Suppressor macrophage (primary cell): Measurements from ENCODE around the gene C6orf52.
"Not testable (repeated sequence)": the region's sequence is repeated elsewhere in the genome, so short reads cannot be mapped to it uniquely, and the experiment has no call there.

ENCODE experiments used
- DNase-seq, 4 experiments: peaks; one replicate each; pipeline ENCODE4 v3.0.0-alpha.2; 2020 to 2022
- total RNA-seq, 17 experiments: gene quantifications; one replicate each; lab custom pipeline; 2026; ENCODE audit warnings: mixed read lengths in 6 of 17, inconsistent platforms in 3 of 17; lab: John Stamatoyannopoulos, UW

Gene C6orf52
- total RNA-seq: 0 to 0.99 (median 0.25) reads per million in 17 experiments

DNA sequence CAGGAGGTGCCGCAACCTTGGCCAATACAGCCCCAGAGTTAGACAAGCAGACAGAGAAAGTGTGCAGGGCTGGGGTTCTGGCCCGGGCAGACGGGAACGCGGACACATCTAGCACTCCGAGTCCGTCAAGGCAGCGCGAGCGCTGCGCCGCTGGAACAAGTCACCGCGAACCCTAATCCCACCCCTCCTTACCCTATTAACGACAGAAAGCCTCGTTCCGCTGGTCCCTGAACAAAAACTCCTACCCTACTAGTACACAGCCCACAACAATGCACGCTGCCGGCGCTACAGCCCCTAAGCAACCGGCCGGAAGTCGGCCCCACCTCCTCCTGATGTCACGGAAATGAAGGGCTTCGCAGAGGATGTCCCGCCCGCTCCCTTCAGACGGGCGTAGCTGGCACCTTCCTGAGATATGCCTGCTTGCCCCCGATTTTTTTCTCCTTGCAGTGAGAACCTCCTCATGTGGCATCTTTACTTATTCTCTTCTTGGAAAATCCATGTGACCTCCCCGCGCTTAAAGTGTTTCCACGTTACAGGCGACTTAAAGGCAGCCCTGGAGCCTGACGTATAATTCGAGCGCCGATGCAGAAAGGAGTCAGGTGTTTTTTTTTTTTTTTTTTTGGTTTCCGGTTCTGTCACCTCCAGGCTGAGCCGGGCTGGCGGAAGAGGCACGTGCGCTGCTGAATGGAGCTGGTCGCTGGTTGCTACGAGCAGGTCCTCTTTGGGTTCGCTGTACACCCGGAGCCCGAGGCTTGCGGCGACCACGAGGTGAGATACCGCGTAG is at the start of gene C6orf52, which contains the start of gene PAK1IP1:
Gene C6orf52, minus strand, starts transcription at position 315 of the 784 bp plus-strand sequence. CDS start 7,066 bp downstream, outside the sequence.
Gene PAK1IP1, plus strand, starts transcription at position 671 of the 784 bp plus-strand sequence. Its CDS starts 14 bp downstream, at position 685.
- peak; percentile 95 to 97 (median 96) for DNase-seq

DNA sequence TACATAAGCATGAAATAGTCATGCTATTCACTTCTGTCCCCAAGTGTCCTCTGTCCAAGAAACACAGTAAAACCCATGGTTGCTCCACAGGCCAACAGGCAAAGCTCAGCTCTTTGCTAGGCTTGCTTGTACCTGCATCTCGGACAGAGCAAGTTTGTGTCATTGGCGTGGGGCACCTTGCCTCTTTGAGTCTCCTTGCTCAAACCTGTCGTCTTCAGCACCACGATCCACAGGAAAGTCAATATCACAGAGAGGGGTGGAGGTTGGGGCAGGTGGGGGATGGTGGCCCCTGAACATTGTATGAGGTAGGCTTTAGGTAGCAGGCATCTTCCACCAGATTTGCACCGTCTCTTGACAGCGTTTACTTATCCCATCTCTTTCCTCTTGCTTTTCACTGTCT is 49.1 kb upstream of the C6orf52 start:
- DNase-seq: no peak

DNA sequence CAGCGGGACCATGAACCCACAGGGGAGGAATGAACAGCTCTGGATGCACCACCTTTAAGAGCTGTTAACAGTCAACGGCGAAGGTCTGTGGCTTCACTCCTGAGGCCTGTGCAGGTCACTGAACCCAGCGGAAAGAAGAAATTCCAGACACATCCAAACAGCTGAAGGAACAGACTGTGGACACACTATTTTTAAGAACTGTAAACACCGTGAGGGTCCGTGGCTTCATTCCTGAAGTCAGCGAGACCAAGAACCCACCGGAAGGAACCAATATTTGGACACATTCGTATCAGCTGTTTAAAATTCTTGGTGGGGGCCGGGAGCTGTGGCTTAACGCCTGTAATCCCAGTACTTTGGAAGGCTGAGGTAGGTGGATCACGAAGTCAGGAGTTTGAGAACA is 47.8 kb upstream of the C6orf52 start:
- no peak for DNase-seq

DNA sequence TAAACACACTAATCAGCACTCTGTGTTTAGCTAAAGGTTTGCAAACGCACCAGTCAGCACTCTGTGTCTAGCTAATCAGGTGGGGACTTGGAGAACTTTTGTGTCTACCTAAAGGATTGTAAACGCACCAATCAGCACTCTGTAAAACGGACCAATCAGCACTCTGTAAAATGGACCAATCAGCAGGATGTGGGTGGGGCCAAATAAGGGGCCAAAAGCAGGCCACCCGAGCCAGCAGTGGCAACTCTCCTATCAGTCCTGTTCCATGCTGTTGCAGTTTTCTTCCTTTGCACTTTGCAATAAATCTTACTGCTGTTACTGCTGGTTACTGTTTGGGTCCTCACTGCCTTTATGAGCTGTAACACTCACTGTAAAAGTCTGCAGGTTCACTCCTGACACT is 47.2 kb upstream of the C6orf52 start:
- DNase-seq: not testable (repeated sequence)

DNA sequence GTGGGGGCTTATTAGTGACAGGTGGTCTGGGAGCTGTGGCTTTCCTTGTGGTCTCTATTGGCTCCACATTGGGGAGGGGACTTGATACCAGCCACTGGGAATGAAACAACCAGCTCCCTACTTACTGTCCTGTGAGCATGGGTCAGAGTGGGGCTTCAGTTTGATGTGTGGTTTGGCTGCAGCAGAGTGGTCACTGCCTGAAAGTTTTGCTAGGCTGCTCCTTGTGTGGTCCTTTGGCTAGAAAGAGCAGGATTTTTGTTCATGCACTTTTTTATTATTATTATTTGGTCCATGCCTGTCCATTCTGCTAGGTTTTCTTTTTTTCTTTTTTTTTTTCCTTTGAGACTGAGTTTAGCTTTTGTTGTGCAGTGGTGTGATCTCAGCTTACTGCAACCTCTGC is 45.6 kb upstream of the C6orf52 start:
- no peak for DNase-seq

DNA sequence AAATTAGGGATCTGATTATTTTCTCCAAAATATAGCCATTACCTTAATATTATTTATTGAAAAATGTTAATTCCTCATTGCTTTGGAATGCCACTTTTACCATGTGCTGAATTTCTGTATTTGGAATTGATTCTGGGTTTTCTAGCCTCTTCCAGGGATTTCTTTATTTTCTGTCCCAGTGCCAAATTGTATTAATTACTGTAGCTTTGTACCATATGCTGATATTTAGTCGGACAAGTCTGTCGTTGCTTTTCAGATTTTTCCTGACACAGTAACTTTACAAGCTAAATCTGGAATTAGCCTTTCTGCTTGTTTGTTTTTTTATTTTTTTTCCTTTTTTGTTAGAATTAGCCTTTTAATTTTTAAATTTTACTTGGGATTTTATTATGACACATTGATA is 42.3 kb upstream of the C6orf52 start:
- DNase-seq: no peak

DNA sequence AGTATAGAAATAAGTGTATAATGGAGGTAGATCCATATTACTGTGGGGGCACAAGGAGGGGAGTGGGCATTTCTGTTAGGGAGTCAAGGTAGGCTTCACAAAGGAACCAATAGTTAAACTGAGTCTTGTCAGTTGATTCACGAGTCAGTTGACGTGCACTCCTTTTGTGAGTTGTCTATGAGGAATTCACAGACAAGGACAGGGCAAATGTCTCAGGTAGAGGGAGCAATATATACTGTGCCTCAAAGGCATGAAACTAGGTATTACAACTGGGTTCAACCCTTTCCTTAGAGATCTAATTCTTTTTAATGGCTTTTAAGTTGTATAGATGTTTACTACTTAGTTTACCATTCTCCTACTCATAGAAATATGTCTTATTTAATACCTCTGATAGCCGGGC is 39.4 kb upstream of the C6orf52 start:
- DNase-seq: no peak

DNA sequence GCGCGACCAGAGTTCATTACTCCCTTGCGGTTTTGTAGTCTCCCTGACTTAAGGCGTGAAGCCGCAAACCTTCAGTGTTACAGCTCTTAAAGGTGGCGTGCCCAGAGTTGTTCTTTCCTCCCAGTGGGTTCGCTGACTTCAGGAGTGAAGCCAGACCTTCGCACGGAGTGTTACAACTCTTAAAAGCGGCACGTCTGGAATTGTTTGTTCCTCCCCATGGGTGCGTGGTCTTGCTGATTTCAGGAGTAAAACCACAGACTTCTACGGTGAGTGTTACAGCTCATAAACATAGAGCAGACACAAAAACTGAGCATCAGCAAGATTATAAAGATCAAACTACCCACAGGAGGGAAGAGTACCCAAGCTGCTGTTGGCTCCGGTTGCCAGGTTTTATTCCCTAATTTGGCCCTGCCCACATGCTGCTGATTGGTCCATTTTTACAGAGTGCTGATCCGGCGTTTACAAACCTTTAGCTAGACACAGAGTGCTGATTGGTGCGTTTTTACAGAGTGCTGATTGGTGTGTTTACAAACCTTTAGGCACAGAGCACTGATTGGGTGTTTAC is 38.8 kb upstream of the C6orf52 start:
- DNase-seq: no peak

DNA sequence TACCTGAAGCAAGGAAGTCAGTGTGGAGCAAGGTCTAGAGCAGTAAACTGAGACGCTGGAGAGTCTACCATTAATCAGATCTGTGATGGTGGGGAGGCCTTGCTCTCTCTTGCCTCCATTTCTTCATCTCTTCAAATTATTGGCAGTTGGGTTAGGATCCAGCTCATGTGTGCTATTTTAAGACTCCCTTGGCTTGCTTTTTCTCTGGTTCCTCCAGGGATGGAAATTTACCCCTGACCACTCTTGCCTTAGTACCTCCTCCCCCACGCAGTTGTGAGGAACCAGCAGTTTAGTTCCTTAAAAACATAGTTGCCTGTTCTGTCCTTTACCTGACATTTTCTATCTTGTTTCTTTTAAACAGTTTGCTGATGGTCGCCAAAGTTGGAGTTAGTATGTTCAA is 35.8 kb upstream of the C6orf52 start:
- peak; percentile 22 to 64 (median 60) for DNase-seq

DNA sequence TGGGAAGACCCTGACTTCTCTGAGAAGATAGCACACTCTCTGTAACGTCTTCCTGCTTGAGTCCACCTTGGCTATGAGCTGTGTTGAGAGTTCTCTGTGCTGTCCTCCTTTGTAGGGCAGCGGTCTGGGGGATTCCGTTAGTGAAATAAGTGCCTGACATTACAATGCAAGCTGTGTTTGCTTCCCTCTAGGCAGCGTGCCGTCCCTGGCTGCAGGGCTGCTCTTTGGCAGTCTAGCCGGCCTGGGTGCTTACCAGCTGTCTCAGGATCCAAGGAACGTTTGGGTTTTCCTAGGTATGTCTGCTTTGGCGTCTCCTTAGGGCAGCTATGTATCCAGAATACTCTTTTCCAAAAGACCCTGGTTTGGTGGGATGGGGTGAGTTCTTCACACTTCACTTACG is 31.3 kb upstream of the C6orf52 start:
- no peak for DNase-seq

DNA sequence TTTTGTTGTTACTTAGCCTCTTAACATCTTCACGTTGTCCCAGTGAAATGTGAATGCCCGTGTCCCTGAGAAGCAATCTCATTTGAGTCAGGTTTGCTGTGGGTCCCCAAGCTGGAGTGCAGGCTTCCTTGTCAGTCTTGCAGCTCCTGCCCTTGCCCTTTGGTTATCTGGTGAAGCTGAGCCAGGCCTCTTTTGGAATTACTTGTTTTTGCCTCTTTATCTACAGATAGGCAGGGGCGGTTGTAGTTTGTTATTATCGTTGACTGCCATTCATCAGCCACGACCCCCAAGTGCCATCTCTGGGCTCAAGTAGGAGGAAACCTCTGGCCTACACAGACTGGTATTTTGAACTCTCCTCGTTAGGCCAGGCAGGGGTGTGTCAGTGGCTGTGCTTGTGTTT is 30.6 kb upstream of the C6orf52 start:
- DNase-seq: no peak

DNA sequence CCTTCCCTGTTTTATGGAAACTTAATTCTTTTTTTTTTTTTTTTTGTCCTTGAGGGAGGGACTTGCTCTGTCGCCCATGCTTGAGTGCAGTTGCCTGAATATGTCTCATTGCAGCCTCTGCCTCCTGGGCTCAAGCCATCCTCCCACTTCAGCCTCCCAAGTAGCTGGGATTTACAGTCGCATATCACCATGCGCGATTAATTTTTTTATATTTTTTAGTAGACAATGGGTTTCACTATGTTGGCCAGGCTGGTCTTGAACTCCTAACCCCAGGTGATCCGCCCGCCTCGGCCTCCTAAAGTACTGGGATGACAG is 29.1 kb upstream of the C6orf52 start:
- DNase-seq: no peak

DNA sequence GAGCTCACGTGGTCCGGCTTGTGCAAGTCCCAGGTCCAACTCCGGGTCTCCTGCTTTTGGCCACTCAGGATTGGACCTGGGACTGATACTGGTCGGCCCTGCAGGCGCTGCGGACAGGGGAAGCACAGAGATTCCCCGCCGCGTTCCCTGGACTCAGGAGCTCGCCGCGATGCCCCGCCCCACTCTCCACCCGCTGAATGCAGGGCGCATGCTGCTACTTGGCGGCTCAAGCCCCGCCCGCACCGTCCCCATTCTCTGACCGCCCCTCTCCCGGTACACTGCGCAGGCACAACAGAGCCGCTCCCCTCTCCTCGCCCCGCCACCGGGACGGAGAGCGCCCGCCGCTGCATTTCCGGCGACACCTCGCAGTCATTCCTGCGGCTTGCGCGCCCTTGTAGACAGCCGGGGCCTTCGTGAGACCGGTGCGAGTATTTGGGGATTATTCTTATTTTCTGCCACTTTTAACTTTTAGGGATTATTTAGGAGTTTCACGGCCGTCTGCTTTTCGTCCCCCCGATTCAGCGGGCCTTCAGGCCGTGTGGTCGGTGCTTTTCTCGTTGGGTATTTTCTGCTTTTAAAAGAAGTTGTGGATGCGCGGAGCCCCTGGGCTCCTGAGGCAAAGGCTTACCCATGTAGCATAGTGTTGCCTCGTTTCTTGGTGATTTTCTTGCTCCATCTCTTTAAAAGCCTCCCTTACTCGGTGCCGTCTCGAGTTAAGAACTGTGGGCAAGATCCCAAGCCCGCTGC is 28.6 kb upstream of the C6orf52 start, which contains the start of gene TMEM14C:
Gene TMEM14C, plus strand, starts transcription at position 251 of the 747 bp plus-strand sequence. CDS start 1,544 bp downstream, outside the sequence.
- DNase-seq: peak; percentile 96 to 98 (median 98)

DNA sequence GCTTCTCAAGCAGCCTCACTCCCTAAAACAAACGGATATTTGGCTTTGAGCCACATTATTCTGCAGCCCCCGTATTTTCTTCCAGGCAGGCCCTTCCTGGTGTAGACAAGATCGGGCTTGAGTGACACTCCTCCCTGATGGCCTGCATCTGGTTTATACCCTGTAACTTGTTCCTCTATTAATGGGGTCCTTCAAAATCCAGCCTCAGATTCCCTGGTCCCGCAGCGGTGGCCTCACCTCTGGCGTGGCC is 28.1 kb upstream of the C6orf52 start:
- no peak for DNase-seq

DNA sequence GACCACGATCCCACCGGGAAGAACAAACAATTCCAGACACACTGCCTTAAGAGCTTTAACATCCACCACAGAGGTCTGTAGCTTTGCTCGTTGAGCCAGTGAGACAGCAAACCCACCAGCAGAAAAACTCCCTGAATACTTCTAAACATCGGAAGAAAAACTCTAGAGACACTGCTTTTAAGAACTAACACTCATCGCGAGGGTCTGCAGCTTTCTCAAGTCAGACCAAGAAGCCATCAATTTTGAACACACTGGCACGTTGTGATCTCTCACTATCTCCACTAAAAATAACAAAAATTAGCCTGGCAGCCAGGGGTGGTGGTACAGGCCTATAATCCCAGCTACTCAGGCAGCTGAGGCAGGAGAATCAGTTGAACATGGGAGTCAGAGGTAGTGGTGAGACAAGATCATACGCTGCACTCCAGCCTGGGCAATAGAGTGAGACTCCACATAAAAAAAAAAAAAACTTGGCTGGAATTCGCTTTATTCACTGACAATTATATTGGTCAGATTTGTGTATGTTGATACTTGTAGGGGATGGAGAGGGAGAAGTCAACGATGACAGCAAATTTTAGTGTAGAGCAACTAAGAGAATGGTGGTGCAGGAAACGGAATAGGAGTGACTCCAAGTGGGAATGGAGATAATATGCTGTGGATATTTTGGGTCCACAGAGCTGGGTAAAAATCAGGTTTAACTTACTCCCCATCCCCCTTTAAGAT is 27.6 kb upstream of the C6orf52 start:
- DNase-seq: no peak

DNA sequence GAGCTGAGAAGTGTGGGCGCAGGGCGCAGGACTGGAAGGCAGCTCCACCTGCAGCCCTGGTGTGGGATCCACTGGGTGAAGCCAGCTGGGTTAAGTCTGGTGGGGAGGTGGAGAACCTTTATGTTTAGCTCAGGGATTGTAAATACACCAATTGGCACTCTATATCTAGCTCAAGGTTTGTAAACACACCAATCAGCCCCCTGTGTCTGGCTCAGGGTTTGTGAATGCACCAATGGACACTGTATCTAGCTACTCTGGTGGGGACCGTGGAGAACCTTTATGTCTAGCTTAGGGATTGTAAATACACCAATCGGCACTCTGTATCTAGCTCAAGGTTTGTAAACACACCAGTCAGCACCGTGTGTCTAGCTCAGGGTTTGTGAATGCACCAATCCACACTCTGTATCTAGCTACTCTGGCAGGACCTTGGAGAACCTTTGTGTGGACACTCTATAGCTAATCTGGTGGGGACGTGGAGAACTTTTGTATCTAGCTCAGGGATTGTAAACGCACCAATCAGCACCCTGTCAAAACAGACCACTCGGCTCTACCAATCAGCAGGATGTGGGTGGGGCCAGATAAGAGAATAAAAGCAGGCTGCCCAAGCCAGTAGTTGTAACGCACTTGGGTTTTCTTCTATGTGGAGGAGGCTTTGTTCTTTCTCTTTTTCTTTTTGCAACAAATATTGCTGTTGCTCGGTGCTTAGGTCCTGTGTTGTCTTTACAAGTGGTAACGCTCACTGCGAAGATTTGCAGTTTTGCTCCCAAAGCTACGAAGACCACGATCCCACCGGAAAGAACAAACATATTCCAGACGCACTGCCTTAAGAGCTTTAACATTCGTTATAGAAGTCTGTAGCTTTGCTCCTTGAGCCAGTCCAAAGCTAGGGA is 26.8 kb upstream of the C6orf52 start:
- not testable (repeated sequence) for DNase-seq

DNA sequence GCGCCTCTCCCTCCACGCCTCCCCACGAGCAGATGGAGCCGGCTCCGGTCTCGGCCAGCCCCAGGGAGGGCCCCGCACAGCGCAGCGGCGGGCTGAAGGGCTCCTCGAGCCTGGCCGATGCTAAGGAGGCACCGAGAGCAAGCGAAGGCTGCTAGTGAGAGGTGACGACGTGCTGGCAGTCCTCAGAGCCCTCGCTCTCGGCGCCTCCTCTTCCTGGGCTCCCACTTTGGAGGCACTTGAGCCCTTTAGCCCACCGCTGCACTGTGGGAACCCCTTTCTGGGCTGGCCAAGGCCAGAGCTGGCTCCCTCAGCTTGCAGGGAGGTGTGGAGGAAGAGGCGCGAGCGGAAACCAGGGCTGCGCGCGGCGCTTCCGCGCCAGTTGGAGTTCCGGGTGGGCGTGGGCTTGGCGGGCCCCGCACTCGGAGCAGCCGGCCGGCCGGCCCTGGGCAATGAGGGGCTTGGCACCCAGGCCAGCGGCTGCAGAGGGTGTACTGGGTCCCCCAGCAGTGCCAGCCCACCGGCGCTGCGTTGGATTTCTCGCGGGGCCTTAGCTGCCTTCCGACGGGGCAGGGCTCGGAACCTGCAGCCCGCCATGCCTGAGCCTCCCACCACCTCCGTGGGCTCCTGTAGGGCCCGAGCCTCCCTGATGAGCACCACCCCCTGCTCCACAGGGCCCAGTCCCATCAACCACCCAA is 26.0 kb upstream of the C6orf52 start:
- peak; percentile 55 to 76 (median 64) for DNase-seq

DNA sequence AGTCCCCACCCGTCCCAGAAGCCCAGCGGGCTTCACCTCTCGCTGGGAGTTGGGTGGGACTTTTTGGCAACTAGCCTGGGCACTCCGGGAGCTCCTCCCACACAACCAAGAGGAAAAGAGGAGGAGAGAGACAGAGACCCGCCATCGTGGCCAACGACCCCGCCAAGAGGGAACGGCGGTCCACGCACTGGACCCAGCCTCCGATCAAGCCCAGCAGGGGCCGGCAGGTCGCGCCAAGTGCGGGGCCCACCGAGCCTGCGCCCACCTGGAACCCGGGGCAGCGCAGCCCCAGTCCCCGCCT is 25.5 kb upstream of the C6orf52 start:
- DNase-seq: no peak

DNA sequence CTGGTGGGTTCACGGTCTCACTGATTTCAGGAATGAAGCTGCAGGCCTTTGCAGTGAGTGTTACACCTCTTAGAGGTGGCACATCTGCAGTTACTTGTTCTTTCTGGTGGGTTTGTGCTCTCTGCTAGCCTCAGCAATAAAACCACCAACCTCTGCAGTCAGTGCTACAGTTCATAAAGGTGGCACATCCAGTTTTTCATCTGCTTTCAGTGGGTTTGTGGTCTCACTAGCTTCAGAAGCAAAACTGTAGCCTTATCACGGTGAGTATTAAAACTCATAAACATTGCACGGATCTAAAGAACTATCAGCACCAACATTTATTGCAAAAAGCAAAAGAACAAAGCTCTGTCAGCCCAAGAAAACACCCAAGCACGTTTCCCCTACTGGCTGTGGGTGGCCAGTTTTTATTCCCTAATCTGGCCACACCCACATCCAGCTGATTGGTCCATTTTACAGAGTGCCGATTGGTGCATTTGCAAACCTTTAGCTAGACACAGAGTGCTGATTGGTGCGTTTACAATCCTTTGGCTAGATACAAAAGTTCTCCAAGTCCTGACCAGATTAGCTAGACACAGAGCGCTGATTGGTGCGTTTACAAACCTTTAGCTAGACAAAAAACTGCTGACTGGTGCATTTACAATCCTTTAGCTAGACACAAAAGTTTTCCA is 25.0 kb upstream of the C6orf52 start:
- peak; percentile 17 to 38 (median 37) for DNase-seq

DNA sequence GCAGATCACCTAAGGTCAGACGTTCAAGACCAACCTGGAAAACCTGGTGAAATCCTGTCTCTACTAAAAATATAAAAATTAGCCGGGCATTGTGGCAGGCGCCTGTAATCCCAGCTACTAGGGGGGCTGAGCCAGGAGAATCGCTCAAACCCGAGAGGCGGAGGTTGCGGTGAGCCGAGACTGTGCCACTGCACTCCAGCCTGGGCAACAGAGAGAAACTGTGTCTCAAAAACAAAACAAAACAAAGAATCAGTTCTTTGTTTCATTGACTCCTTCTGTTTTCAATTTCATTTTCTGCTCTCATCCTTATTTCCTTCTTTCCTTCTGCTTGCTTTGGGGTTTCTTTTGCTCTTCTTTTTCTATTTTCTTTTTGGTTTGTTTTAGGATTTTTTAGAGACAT is 19.5 kb upstream of the C6orf52 start:
- no peak for DNase-seq

DNA sequence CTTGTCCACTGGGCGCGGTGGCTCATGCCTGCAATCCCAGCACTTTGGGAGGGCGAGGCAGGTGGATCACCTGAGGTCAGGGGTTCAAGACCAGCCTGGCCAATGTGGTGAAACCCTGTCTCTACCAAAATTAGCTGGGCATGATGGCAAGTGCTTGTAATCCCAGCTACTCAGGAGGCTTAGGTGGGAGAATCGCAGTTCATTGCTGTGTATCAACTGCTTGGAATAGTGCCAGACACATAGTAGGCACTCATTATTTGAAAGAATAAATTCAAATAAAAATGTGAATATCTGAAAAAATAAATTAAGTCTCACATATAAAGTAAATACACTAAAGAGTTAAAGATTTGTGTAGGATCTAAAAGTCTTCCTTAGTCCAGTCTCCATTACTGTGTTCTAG is 2.2 kb upstream of the C6orf52 start:
- no peak for DNase-seq
